HepG2 (cell line): ENCODE results near the gene LCN12. TPM values are rescaled to one million over a fixed set of nuclear protein-coding genes. Genes with fewer than 3 reads are reported as not detected.

Experiments used
- ATAC-seq: fragments of 200-7000 bp; cut with Tn5 transposase; 3 replicates; pipeline ENCODE4 v1.9.1; 2020; ENCODE audit warnings: mild to moderate bottlenecking, moderate library complexity
- BruUV-seq: library from RNA; stranded (reverse); fragments of 400-500 nt; replicated peaks from 2 replicates; lab custom pipeline; 2021; lab: Mats Ljungman, UMichigan
- CTCF ChIA-PET: fragments of 300-600 bp; formaldehyde crosslinking; extraction: SDS; loops from one replicate; lab custom pipeline; 2021; ENCODE audit warnings: low total read pairs, inconsistent platforms, low intra/inter-chr PET ratio; lab: Yijun Ruan, JAX
- POLR2A ChIA-PET: fragments of 350-600 bp; sonication (Branson Sonifier 250); formaldehyde crosslinking; loops from one replicate; lab custom pipeline; 2020; ENCODE audit warnings: antibody characterized with exemption, inconsistent platforms; lab: Yijun Ruan, JAX
- DNase-seq: peaks from one replicate; pipeline ENCODE4 v3.0.0-alpha.2; 2015; ENCODE audit warnings: low spot score
- FAIRE-seq: peaks from 3 replicates; lab custom pipeline; 2011; peaks lifted over from hg19 to GRCh38; lab: Jason Lieb, UNC
- H2AFZ ChIP-seq: one replicate; pipeline ENCODE4 v1.6.1; 2011; ENCODE audit warnings: low read length, inconsistent platforms
- H3K27ac ChIP-seq: fragments of 300-600 bp; 3 replicates; pipeline ENCODE4 v1.8.0; 2011; ENCODE audit warnings: mixed run types, mild to moderate bottlenecking, mixed read lengths, low read length, inconsistent platforms; ENCODE audit not compliant: insufficient read depth; ENCODE audit errors: extremely low read length
- H3K27me3 ChIP-seq, 2 experiments: fragments of 200-600 bp in 1 of 2; 2 replicates in 1 of 2; 3 replicates in 1 of 2; pipeline versions ENCODE4 v1.6.0 to v1.8.0; 2011; ENCODE audit warnings: low read length in 2 of 2, mild to moderate bottlenecking in 2 of 2, moderate library complexity in 2 of 2, inconsistent platforms in 1 of 2; ENCODE audit not compliant: insufficient read depth in 2 of 2, control insufficient read depth in 1 of 2
- H3K36me3 ChIP-seq, 2 experiments: fragments of 200-600 bp in 1 of 2; replicated peaks in 1 of 2; 2 replicates in 1 of 2; 3 replicates in 1 of 2; pipeline versions ENCODE4 v1.5.1 to v1.8.0; 2011; ENCODE audit warnings: low read length in 2 of 2, inconsistent platforms in 1 of 2; ENCODE audit not compliant: insufficient read depth in 2 of 2, control insufficient read depth in 1 of 2
- H3K4me1 ChIP-seq: 2 replicates; pipeline ENCODE4 v1.5.1; 2012; ENCODE audit warnings: low read length, inconsistent platforms; ENCODE audit not compliant: insufficient read depth
- H3K4me2 ChIP-seq: 2 replicates; pipeline ENCODE4 v1.6.0; 2011; ENCODE audit warnings: low read depth, low read length, inconsistent platforms
- H3K4me3 ChIP-seq, 3 experiments: fragments of 200-600 bp in 1 of 3; sonication (generic), shearing (Covaris generic) in 1 of 3; replicated peaks in 1 of 3; 2 replicates each; pipeline ENCODE4 v1.5.1; 2011 to 2016; ENCODE audit warnings: low read length in 3 of 3, inconsistent platforms in 2 of 3, low read depth in 2 of 3, mild to moderate bottlenecking in 2 of 3, control low read depth in 1 of 3, mixed read lengths in 1 of 3; ENCODE audit not compliant: insufficient read depth in 1 of 3
- H3K79me2 ChIP-seq: one replicate; pipeline ENCODE4 v1.6.1; 2011; ENCODE audit warnings: low read length, inconsistent platforms; ENCODE audit not compliant: insufficient read depth
- H3K9ac ChIP-seq: 2 replicates; pipeline ENCODE4 v1.6.0; 2011; ENCODE audit warnings: mild to moderate bottlenecking, low read depth, low read length, inconsistent platforms; ENCODE audit not compliant: insufficient read depth
- H3K9me3 ChIP-seq: 2 replicates; pipeline ENCODE4 v1.5.1; 2012; ENCODE audit warnings: mild to moderate bottlenecking, low read length
- H4K20me1 ChIP-seq: 2 replicates; pipeline ENCODE4 v1.6.0; 2011; ENCODE audit warnings: inconsistent platforms, mild to moderate bottlenecking, low read length, moderate library complexity; ENCODE audit not compliant: insufficient read depth
- GTF3A ChIP-seq: sonication (generic); formaldehyde crosslinking; conservative IDR thresholded peaks from 2 replicates; pipeline ENCODE4 v1.4.0; 2020; ENCODE audit warnings: mild to moderate bottlenecking, missing genetic modification reagents
- KLF12 ChIP-seq: sonication (generic); formaldehyde crosslinking; IDR thresholded peaks from 2 replicates; pipeline ENCODE4 v1.4.0; 2020; ENCODE audit warnings: missing genetic modification reagents, borderline replicate concordance
- MAZ ChIP-seq, 2 experiments: sonication (generic) in 1 of 2; formaldehyde crosslinking in 1 of 2; IDR thresholded peaks; 2 replicates each; pipeline versions ENCODE4 v1.5.0 to v1.6.1; 2012 to 2020; ENCODE audit warnings: low read depth in 2 of 2, mild to moderate bottlenecking in 2 of 2, borderline replicate concordance in 1 of 2, improper control_type of control experiment in 1 of 2, low read length in 1 of 2, missing genetic modification reagents in 1 of 2, moderate library complexity in 1 of 2
- MEIS2 ChIP-seq: sonication (generic); formaldehyde crosslinking; IDR thresholded peaks from 2 replicates; pipeline ENCODE4 v1.9.0; 2021; ENCODE audit warnings: mild to moderate bottlenecking, missing genetic modification reagents
- NAIF1 ChIP-seq: sonication (generic); formaldehyde crosslinking; IDR thresholded peaks from 2 replicates; pipeline ENCODE4 v1.5.0; 2020; ENCODE audit warnings: mild to moderate bottlenecking, missing genetic modification reagents, borderline replicate concordance
- NFKBIZ ChIP-seq: IDR thresholded peaks from 2 replicates; pipeline ENCODE4 v1.6.1; 2018; ENCODE audit warnings: missing genetic modification reagents, missing compliant biosample characterization
- TAF1 ChIP-seq: sonication (generic); formaldehyde crosslinking; IDR thresholded peaks from 2 replicates; pipeline ENCODE4 v1.4.0; 2020; ENCODE audit warnings: missing genetic modification reagents
- TBX2 ChIP-seq: sonication (generic); formaldehyde crosslinking; IDR thresholded peaks from 2 replicates; pipeline ENCODE4 v1.5.0; 2020; ENCODE audit warnings: missing genetic modification reagents, mild to moderate bottlenecking, borderline replicate concordance
- ZFP41 ChIP-seq: sonication (generic); formaldehyde crosslinking; IDR thresholded peaks from 2 replicates; pipeline ENCODE4 v1.4.0; 2020; ENCODE audit warnings: mild to moderate bottlenecking, missing genetic modification reagents, borderline replicate concordance
- ZNF230 ChIP-seq: sonication (generic); formaldehyde crosslinking; IDR thresholded peaks from 2 replicates; pipeline ENCODE4 v1.4.0; 2020; ENCODE audit warnings: mild to moderate bottlenecking, missing genetic modification reagents
- ZNF33B ChIP-seq: sonication (generic); formaldehyde crosslinking; IDR thresholded peaks from 2 replicates; pipeline ENCODE4 v1.5.1; 2020; ENCODE audit warnings: mild to moderate bottlenecking, missing genetic modification reagents
- ZNF451 ChIP-seq: sonication (generic); formaldehyde crosslinking; IDR thresholded peaks from 2 replicates; pipeline ENCODE4 v1.5.0; 2020; ENCODE audit warnings: mild to moderate bottlenecking, missing genetic modification reagents
- ZNF691 ChIP-seq: sonication (generic); formaldehyde crosslinking; IDR thresholded peaks from 2 replicates; pipeline ENCODE4 v1.4.0; 2020; ENCODE audit warnings: missing genetic modification reagents, low read depth, mild to moderate bottlenecking, borderline replicate concordance
- WGBS: methylation state at CpG from one replicate; pipeline ENCODE4 v1.1.6; 2017; ENCODE audit warnings: low lambda C conversion rate; 5-methylcytosine and 5-hydroxymethylcytosine counted together
- in situ Hi-C: cut with HindIII; loops from 2 replicates; pipeline ENCODE4 v1.10.0; 2017; ENCODE audit warnings: low pct_unique_long_range_greater_than_20kb; ENCODE audit not compliant: extremely low pct_ligation_motif_present
- intact Hi-C: fragments of 100-400 bp; cut with micrococcal nuclease; formaldehyde crosslinking; loops from one replicate; pipeline ENCODE4 v1.10.0; 2022; ENCODE audit not compliant: unreplicated experiment
- polyA plus RNA-seq, 8 experiments: library from polyadenylated mRNA; depleted of rRNA in 3 of 8; stranded (reverse) in 7 of 8; unstranded in 1 of 8; fragments of >200 nt; fragmentation: Illumina TruSeq in 4 of 8; extraction: Trizol in 4 of 8; gene quantifications; 2 replicates each; pipeline versions ENCODE4 v1.2.1 to v1.2.3, GENCODE V29; 2011 to 2016; ENCODE audit warnings: low read depth in 4 of 8, missing spikeins in 1 of 8, mixed read lengths in 1 of 8; ENCODE audit not compliant: insufficient read depth in 1 of 8
- total RNA-seq, 5 experiments: library from RNA; depleted of rRNA; stranded (reverse); fragments of >200 nt; fragmentation: Illumina TruSeq; extraction: Trizol; gene quantifications; 2 replicates each; pipeline ENCODE4 v1.2.3, GENCODE V29; 2016; ENCODE audit warnings: low read depth in 1 of 5
- TF ChIP-seq, protein P1 (sequence below): sonication (generic); formaldehyde crosslinking; IDR thresholded peaks from 2 replicates; pipeline ENCODE4 v1.8.1; 2023; ENCODE audit warnings: missing genetic modification reagents, mild to moderate bottlenecking, borderline replicate concordance
- TF ChIP-seq, protein P2 (sequence below): sonication (generic); formaldehyde crosslinking; IDR thresholded peaks from 2 replicates; pipeline ENCODE4 v1.4.0; 2020; ENCODE audit warnings: missing genetic modification reagents

The LCN12 gene
- total and polyA plus RNA-seq, 2 of the 13 experiments (the other 11 are each of a cell fraction or from before 2014, with no cell fraction given): 3.4 to 6.9 TPM

DNA sequence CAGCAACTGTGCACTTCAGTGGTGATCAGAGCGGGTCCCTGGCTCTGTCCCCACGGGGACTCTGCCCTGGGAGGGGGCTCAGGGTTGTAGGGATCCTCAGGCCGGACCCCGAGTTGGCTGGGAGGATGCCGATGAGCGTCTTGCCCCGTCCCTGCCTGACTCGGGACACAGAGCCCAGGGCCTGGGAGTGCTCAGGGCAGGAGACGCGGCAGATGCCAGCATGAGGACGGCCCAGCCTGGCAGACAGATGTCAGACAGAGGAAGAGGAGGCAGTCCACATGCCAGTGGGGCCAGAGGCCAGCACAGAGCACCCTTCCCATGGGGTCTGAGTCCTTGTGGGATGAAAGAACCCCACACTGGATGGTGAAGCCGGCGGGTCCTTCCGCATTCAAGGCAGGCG, 11.3 kb downstream of the LCN12 start:
- Histone ChIP-seq H3K4me2 (no peak overlapping the region), H2AFZ (no peak overlapping the region), H4K20me1 (no peaks in the 10 kb centered on the region), H3K9me3 (no peaks in the 10 kb centered on the region), H3K4me1 (peaks cover 21% of the 10 kb centered on the region), H3K79me2 (no peaks in the 10 kb centered on the region), H3K4me3 (no peak overlapping the region), H3K36me3 (no peaks in the 10 kb centered on the region), H3K27ac (no peak overlapping the region), H3K9ac (no peak overlapping the region), H3K27me3 (peaks cover 13 to 49% of the 10 kb centered on the region in 2 experiments)
- POLR2A ChIA-PET: no interaction called here
- DNase-seq (no peak), ATAC-seq (no peak), FAIRE-seq (no peak)
- CTCF ChIA-PET: no interaction called here
- in situ Hi-C loops: no loop called here
- WGBS: 82% methylated on average over 4 of the region's 15 CpGs
- TF ChIP-seq TBX2 (CRISPR knock-in tag) (no peak), KLF12 (CRISPR knock-in tag) (no peak), MAZ (IDR thresholded peaks at IDR 0.05; ENCODE audit: borderline replicate concordance, low read depth, low read length) (no peak), MAZ (CRISPR knock-in tag; IDR thresholded peaks at IDR 0.05; ENCODE audit: low read depth) (no peak), NAIF1 (CRISPR knock-in tag) (no peak), TAF1 (CRISPR knock-in tag) (no peak), ZNF451 (CRISPR knock-in tag) (no peak)
- TF ChIP-seq, protein P1, sequence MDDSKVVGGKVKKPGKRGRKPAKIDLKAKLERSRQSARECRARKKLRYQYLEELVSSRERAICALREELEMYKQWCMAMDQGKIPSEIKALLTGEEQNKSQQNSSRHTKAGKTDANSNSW (CRISPR knock-in tag): no peak
- intact Hi-C loops: no loop called here
- no TSS peak for BruUV-seq

DNA sequence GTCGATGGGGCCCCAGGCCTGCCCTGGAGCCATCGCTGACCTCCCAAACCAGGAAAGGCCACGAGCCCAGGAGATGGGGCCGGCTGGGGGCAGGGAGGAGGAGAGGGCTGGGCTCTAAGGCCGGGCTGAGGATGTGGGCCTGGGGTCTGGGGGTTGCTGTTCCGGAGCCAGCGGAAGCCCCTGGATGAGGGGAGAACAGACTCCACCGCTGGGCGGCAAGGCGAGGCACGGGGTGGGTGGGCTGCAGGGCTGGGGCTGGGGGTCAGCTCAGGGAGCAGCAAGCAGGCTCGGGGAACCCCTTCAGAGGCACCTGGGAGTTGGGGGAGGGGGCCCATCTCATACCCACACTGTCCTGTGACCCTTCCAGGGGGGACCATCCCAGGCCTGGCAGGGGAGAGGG, 11.7 kb downstream of the LCN12 start:
- ATAC-seq (no peak), FAIRE-seq (no peak), DNase-seq (no peak)
- Histone ChIP-seq H3K4me3 (no peak overlapping the region), H2AFZ (no peak overlapping the region), H3K36me3 (no peaks in the 10 kb centered on the region), H3K27me3 (peaks cover 15 to 52% of the 10 kb centered on the region in 2 experiments), H4K20me1 (no peaks in the 10 kb centered on the region), H3K4me2 (no peak overlapping the region), H3K27ac (no peak overlapping the region), H3K4me1 (peaks cover 25% of the 10 kb centered on the region), H3K9me3 (no peaks in the 10 kb centered on the region), H3K9ac (no peak overlapping the region), H3K79me2 (no peaks in the 10 kb centered on the region)
- in situ Hi-C loops (no loop called here), intact Hi-C loops (no loop called here)
- 67% methylated on average over 7 of the region's 12 CpGs for WGBS
- BruUV-seq: no TSS peak
- POLR2A ChIA-PET: no interaction called here
- TF ChIP-seq GTF3A (no peak), ZNF691 (CRISPR knock-in tag) (no peak), ZNF33B (CRISPR knock-in tag) (no peak), ZNF230 (no peak), NFKBIZ (no peak), MEIS2 (CRISPR knock-in tag) (no peak), ZFP41 (CRISPR knock-in tag) (no peak)
- TF ChIP-seq, protein P2, sequence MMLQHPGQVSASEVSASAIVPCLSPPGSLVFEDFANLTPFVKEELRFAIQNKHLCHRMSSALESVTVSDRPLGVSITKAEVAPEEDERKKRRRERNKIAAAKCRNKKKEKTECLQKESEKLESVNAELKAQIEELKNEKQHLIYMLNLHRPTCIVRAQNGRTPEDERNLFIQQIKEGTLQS (CRISPR knock-in tag): no peak
- CTCF ChIA-PET: no interaction called here
